ENCODE data around the gene FAU.

The FAU gene

DNA sequence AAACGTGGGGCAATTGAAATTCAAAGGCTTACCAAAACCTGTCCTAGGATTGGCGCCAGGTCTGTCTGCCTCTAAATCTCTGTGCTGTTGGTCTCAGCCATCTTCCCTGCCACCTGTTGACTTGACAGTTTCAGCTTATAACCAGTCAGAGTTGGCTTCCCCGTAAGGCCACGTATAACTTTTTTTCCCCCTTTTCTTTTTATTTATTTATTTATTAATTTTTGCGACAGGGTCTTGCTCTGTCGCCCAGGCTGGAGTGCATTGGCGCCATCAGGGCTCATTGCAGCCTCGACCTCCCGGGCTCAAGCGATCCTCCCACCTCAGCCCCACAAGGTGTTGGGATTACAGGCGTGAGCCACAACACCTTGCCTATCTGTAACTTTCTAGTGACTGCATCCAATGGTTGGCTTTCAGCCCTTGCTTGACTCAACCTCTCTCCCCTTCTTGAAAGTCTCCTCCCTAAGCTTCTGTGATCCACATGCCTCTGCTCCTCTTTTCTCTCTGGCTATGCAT lies 13.8 kb upstream of the FAU start:
- DNase-seq (ENCODE audit: low read depth) = no peak

DNA sequence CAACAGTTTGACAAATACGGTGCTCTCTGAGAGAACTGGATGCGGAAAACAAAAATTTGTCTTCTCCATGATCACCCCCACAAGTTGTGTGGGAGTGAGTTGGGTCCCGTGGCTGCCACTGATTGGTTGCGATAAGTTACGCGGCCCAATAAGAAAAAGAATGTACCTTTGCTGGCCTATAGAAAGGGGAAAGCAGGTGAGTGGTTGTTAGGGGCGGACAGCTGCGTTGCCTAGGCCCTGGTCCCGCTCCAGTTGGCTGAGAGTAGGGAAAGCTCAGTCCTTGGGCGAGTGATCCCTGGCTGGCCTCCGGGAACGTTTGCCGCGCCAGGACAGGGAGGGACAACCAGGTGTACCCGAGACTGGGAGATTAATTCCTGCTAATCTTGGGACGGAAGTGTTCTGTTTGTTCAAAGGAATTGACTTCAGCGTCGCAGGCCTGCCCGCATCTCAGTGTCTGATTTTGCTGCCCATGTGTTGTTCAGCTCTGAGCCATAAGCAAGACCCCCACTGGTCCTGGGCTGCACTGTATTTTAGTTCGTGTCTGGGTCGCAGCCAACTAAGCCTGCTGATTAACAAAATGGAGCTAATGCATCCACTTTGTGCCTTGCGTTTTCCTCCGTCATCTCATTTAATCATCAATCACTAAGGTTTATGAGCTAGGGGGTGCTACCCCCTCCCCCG lies 13.2 kb upstream of the FAU start:
- peak; percentile 90 for DNase-seq (ENCODE audit: low read depth)

- peak; percentile 70 for DNase-seq (ENCODE audit: low read depth)
Measured at GRCh38 chr11:65134240-65134951, 12.5 kb upstream of the FAU start, which contains the start of gene SYVN1. Gene SYVN1 (minus strand): TSS chr11:65134519. CDS start chr11:65133601, 918 bp downstream.

DNA sequence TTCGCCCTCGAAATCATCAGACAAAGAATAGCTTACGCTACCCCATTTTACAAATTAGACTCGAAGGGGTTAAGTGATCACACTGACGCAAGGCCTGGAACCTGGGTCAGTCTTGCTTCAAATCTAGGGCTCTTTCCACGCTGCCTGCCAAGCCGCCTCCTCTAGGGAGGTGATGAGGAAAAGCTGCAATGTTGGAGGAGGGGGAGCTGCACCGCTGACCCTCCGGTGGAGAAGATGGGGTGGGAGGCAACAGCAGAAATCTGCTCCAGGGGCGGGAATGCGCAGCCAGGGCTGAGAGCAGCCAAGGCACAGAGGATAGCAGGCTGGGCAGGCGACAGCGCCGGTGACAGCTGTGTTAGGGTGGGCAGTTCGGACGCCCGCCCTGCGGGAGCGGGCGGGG lies 11.8 kb upstream of the FAU start:
- no peak for DNase-seq (ENCODE audit: low read depth)

- no peak for DNase-seq (ENCODE audit: low read depth)
Measured at GRCh38 chr11:65132988-65133700, 11.2 kb upstream of the FAU start.

GRCh38 chr11:65132238-65132987 lies 10.5 kb upstream of the FAU start:
- no peak for DNase-seq (ENCODE audit: low read depth)

DNA sequence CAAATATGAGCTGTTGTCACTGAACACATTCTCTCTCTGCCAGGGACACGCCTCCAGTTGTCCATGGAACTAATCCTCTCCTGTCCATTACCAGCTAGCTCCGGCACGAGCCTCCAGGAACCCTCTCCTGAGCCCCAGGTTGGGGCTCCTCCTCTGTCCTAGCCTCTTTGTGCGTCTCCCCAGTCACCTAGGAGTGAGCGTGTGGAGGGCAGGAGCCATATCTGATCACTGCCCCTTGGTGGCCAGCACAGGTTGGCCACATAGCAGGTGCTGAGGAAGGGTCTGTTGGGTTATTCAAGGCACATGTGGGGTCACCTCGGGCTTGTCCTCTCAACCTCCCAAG lies 9.9 kb upstream of the FAU start:
- DNase-seq (ENCODE audit: low read depth) = no peak

DNA sequence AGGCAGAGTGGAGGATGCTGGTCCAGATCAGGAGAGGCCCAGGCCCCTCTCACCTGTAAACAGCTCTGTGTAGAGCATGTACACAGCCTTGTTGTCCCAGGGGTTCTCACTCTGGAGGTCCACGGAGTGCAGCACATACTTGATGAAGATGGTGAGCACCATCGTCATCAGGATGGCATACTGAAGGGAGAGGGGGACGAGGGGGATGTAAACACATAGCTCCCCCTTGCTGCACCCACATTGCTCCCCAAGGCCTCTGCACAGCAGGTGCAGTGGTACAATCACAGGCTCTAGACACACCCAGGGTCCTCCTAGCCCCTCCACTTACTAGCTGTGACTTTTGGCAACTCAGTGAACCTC lies 9.5 kb upstream of the FAU start:
- no peak for DNase-seq (ENCODE audit: low read depth)

DNA sequence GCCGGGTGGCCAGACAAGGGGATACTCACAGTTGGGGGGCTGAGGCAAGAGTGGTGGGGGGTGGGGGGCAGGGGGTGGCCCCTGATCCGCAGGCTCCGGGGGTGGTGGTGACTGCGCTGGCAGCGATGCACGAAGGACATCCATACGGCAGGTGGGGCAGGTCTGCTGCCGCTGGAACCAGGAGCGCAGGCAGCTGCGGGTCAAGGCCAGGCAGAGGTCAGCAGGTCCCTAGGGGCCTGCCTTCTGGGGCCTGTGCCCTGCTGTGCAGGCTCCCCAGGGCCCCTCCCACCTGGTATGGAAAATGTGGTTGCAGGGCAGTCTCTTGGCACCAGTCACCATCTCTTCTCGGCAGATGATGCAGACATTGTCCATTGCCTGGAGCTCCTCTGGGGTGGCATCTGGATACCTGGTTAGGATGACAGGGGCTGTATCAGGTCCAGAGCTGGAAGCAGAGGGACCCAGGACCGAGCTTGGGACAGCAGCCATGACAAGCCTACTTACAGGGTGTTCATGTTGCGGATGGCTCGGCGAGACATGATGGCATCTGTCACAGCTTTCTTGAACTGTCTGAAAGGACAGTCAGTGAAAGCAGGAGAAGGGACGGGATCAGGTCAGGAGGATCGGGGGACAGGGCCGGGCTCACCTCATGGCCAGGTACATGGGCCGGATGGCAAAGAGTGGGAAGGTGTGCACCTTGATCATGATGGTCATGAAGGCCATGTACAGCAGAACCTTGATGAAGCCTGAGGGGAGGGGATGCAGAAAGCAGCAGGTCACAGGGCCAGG lies 8.9 kb upstream of the FAU start:
- no peak for DNase-seq (ENCODE audit: low read depth)

GRCh38 chr11:65129649-65130441 lies 7.9 kb upstream of the FAU start:
- DNase-seq (ENCODE audit: low read depth) = no peak

- no peak for DNase-seq (ENCODE audit: low read depth)
Measured at GRCh38 chr11:65128182-65129145, 6.5 kb upstream of the FAU start.

DNA sequence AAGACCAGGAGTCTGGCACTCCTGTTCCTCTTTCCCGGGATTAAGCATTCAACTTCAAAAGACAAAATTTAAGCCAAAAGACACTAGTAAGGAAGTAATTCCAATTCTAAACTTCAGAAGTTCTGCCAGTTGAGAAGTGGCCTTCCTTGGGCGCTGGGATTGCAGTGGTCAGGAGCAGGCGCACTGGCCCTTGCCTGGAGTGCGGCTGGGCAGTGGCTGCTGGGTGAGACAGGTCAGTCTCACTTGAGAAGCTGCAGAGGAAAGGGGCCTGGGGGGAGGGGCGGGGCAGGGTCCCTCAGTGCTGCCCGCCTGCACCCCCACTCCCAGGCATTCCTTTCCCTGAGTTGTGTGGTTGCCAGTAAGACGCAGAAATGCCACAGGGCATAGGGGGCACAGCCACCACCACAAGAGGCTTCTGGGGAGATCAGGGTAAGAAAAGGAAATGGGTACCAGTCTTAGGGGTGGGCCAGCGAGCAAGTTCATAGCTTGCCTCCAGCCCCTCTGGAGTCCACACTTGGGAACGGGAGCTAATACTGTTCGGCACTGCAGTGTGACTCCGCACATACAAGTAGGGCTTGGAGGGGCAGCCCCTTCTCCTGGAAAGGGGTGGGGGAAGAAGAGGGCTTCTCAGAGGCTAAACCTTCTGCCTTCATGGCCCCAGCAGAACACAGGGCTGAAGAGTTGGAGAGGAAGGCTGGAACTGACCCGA lies 5.7 kb upstream of the FAU start:
- DNase-seq (ENCODE audit: low read depth) = no peak

GRCh38 chr11:65126624-65127274 lies 4.8 kb upstream of the FAU start:
- DNase-seq (ENCODE audit: low read depth) = no peak

DNA sequence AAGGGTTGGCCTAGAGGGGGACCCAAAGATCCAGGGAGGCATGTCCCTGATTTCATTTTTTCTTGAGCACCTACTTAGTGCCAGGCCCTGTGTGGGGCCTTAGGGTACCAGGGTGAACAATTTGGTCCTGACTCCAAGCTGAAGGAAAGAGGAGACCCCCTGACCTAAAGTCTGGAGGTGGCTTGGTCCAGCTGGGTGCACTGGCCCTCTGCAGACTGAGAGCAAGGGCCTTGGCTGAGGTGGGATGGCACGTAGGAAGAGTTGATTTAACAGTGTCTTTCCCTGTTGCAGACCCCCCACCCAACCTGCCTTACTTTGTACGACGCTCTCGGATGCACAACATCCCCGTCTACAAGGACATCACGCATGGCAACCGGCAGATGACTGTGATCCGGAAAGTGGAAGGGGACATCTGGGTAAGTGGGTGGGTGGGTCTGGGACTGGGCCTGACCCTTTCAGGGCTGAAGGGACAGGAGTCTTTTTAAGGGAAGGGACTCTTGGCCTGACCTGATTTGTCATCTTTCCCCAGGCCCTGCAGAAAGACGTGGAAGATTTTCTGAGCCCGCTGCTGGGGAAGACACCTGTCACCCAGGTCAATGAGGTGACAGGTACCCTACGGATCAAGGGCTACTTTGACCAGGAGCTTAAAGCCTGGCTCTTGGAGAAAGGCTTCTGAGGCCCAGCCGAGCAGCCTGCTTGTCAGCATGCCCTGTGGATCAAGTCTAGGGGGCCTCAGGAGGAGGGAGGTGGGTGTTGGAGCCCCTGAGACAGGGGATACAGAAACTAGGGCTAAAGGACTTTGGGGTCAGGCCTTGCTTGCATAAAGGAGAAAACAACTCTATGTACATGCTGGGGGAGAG lies 3.5 kb upstream of the FAU start:
- no peak for DNase-seq (ENCODE audit: low read depth)

DNA sequence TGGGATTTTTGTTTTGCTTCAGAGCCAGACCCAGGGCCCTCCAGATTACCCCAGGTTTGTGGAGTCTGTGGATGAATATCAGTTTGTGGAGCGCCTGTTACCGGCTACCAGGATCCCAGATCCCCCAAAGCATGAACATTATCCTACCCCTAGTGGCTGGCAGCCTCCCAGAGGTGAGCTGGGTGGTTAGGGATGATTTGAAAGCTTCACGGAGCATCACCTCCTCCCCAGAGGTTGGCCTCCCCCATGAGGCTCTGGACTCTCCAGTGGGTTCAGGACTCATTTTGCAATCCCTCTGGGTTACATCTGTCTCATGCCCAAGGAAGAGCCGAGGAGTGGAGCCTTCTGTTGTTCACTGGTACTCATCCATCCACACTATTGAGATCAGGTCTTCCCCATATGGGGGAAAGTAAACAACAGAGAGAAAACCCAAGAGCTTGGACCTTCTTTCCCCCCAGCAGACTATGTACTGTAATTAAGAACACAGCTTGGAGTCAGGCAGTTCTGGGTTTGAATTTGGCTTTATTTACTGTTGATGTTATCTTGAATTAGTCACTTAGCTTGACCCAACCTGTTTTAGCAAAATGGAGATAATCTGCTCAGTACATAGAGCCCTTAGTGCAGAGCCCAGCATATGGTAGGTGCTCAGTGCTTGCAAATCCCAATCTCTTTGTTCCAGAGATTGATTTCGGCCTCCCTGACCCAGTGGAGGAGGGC lies 2.7 kb upstream of the FAU start:
- no peak for DNase-seq (ENCODE audit: low read depth)

DNA sequence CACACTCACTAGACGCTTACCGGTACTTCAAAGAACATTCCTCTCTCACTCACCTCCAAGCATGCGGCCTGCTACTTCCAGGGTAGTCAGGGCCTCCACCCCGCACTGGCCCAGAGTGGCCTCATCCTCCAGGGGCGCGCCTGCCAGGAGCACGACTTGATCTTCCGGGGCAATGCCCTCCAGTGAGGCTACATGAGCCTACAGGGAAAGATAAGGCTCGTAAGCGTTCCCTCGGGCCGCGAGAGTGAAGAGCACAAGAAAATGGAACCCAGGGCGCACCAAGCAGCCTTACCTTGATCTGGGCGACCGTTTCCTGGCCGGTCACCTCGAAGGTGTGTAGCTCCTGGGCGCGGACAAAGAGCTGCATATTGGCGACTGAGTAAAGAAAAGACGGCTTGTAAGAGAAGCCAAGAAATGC lies 478 bp downstream of the FAU start:
- no peak for DNase-seq (ENCODE audit: low read depth)

DNA sequence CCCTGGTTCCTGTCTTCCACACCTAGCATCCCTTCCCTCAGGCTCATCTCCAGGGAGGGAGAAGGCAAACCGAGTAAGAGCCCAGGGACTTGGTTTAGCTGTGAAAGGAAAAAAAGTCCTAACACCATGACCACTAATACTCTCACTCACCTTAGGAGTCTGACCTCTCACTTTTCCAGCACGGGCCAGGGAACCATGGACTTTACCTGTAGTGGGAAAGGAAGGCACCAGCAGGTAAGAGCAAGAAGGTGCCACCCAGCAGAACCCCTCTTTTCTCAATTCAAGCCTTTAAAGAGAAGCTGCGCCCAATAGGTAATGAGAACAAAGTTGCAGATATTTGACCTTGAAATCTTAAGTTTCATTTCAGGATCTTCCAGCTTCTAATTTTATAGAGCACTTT lies 1.1 kb downstream of the FAU start:
- DNase-seq (ENCODE audit: low read depth) = no peak
